ENCODE data around the gene PLEKHB1. TPM values are rescaled to one million over a fixed set of nuclear protein-coding genes. Genes with fewer than 3 reads are reported as not detected.

PLEKHB1 gene
- total RNA-seq, 1 experiment from 2014 or later: 3.1 TPM

Other genes with a start within 250 kb of the PLEKHB1 start
- gene FAM168A, start 48.5 kb upstream of the PLEKHB1 start, total RNA-seq (2014; rRNA removed; shearing (Covaris generic); ENCODE audit: low replicate concordance): 8.4 and 12.9 TPM in 2 replicates
- 50.9 and 76.3 TPM in 2 replicates for gene RAB6A, start 114.5 kb downstream of the PLEKHB1 start, total RNA-seq (2014; rRNA removed; shearing (Covaris generic); ENCODE audit: low replicate concordance)
- gene MRPL48, start 141.3 kb downstream of the PLEKHB1 start, total RNA-seq (2014; rRNA removed; shearing (Covaris generic); ENCODE audit: low replicate concordance): 41.6 and 69.3 TPM in 2 replicates
- 134 and 207 TPM in 2 replicates for gene COA4, start 230.3 kb downstream of the PLEKHB1 start, total RNA-seq (2014; rRNA removed; shearing (Covaris generic); ENCODE audit: low replicate concordance)
- gene PAAF1, start 230.4 kb downstream of the PLEKHB1 start, total RNA-seq (2014; rRNA removed; shearing (Covaris generic); ENCODE audit: low replicate concordance): 24.1 and 36.0 TPM in 2 replicates